ENCODE measurements around the gene SERPINH1.

- TF ChIP-seq POLR2AphosphoS5 (IDR thresholded peaks at IDR 0.05; ENCODE audit: low read depth, low read length): no peak
- peak; percentile 49; the same call in 1 of the 2 replicates for TF ChIP-seq POLR2A (IDR thresholded peaks at IDR 0.05; ENCODE audit: low read depth, low read length)
- no peak for TF ChIP-seq TAF1 (IDR thresholded peaks at IDR 0.05; ENCODE audit: borderline replicate concordance, low read depth, low read length)
These were observed 36.4 kb upstream of the SERPINH1 start, which contains the start of gene GDPD5 for GRCh38 chr11:75525433-75526191.
